Right atrium auricular region (tissue), 2 donors: ENCODE measurements around the gene ANKRD40. TPM values are rescaled to one million over a fixed set of nuclear protein-coding genes. Genes with fewer than 3 reads are reported as not detected.

ENCODE experiments used
- DNase-seq: peaks from one replicate; pipeline ENCODE4 v3.0.0-alpha.2; 2019; ENCODE audit warnings: low spot score
- H3K27ac ChIP-seq, 2 donors: fragments of 200-600 bp; sonication (generic); 1 replicate in 1 of 2; 2 replicates in 1 of 2; pipeline ENCODE4 v1.5.1; 2016 to 2019
- H3K27me3 ChIP-seq, 2 donors: fragments of 200-600 bp; sonication (generic); one replicate each; pipeline versions ENCODE4 v1.5.1 to v1.6.0; 2017 to 2019
- H3K36me3 ChIP-seq: fragments of 200-600 bp; sonication (generic); one replicate; pipeline ENCODE4 v1.5.1; 2016
- H3K4me1 ChIP-seq, 2 donors: fragments of 200-600 bp; sonication (generic); one replicate each; pipeline versions ENCODE4 v1.5.1 to v1.6.0; 2017 to 2019
- H3K4me3 ChIP-seq, 2 donors: fragments of 200-600 bp; sonication (generic); 1 replicate in 1 of 2; 2 replicates in 1 of 2; pipeline ENCODE4 v1.5.1; 2017 to 2019; ENCODE audit warnings: mild to moderate bottlenecking in 1 of 2, moderate library complexity in 1 of 2
- H3K9me3 ChIP-seq, 2 donors: fragments of 200-600 bp; sonication (generic); one replicate each; pipeline ENCODE4 v1.5.1; 2019
- CTCF ChIP-seq, 2 donors: fragments of 200-600 bp; sonication (generic); IDR thresholded peaks; one replicate each; pipeline ENCODE4 v1.5.1; 2019; ENCODE audit warnings: antibody characterized with exemption in 2 of 2
- total RNA-seq, 2 donors: library from RNA; depleted of rRNA; stranded (reverse); fragments of >200 nt; gene quantifications; one replicate each; pipeline ENCODE4 v1.1.0, GENCODE V29; 2016

ANKRD40 gene
- total RNA-seq, 2 donors from 2014 or later = 30.5 to 33.8 TPM

- DNase-seq = no peak
- Histone ChIP-seq H3K27ac (no peak overlapping the region), H3K9me3 (peaks cover 0 to 5% of the 10 kb centered on the region in 2 donors), H3K27me3 (no peaks in the 10 kb centered on the region), H3K4me3 (no peak overlapping the region), H3K36me3 (no peaks in the 10 kb centered on the region), H3K4me1 (no peaks in the 10 kb centered on the region)
- TF ChIP-seq CTCF (IDR thresholded peaks at IDR 0.05) = no peak
These were observed 58.4 kb downstream of the ANKRD40 start for GRCh38 chr17:50649042-50649908.

DNA sequence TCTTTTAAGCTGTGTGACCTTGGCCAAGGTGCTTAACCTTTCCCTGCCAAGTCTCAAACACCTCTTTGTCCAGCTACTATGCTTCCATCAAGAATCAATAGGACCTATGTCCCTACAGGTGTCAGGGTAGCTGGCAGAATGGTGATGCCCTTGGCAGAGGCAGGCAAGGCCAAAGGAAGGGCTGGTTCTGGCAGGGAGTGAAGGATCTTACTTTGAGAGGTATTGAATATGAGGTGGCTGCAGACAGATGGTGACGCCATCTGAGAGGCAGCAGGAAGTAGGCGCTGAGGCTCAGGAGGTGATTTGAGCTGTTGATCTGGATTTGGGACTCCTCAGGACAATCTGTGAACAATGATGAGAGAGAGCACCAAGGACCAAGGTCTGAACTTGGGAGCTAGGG is 60.5 kb downstream of the ANKRD40 start:
- H3K36me3 ChIP-seq = no peaks in the 10 kb centered on the region
- TF ChIP-seq CTCF (IDR thresholded peaks at IDR 0.05) = no peak
- no peaks in the 10 kb centered on the region for H3K27me3 ChIP-seq
- no peaks in the 10 kb centered on the region for H3K9me3 ChIP-seq
- H3K4me3 ChIP-seq = no peak overlapping the region
- H3K27ac ChIP-seq = no peak overlapping the region
- no peak for DNase-seq
- no peaks in the 10 kb centered on the region for H3K4me1 ChIP-seq

GRCh38 chr17:50645748-50646682 is 61.7 kb downstream of the ANKRD40 start:
- H3K27me3 ChIP-seq = no peaks in the 10 kb centered on the region
- H3K4me3 ChIP-seq = no peak overlapping the region
- no peak overlapping the region for H3K27ac ChIP-seq
- no peak for DNase-seq
- H3K4me1 ChIP-seq = peaks cover 0 to 6% of the 10 kb centered on the region in 2 donors
- H3K36me3 ChIP-seq = no peaks in the 10 kb centered on the region
- TF ChIP-seq CTCF (IDR thresholded peaks at IDR 0.05) = no peak
- H3K9me3 ChIP-seq = no peaks in the 10 kb centered on the region

Other genes starting within 250 kb of the ANKRD40 start
- gene CHAD, start 239.0 kb downstream of the ANKRD40 start, total RNA-seq = under 1 TPM in 1 of 2 donors, not detected in 1; 0.70 TPM
- 10 to 100 TPM; 19.1 to 19.3 TPM for gene RSAD1, start 229.1 kb downstream of the ANKRD40 start, total RNA-seq
- gene MYCBPAP, start 199.5 kb downstream of the ANKRD40 start, total RNA-seq = under 1 TPM; 0.16 to 0.19 TPM
- gene EPN3, start 175.2 kb downstream of the ANKRD40 start, total RNA-seq = 10 to 100 TPM in 1 of 2 donors, 1 to 10 TPM in 1; 4.5 to 13.3 TPM
- 10 to 100 TPM; 42.8 to 59.3 TPM for gene SPATA20, start 160.7 kb downstream of the ANKRD40 start, total RNA-seq
- 1 to 10 TPM; 4.3 to 6.2 TPM for gene CACNA1G, start 147.2 kb downstream of the ANKRD40 start, total RNA-seq
- 1 to 10 TPM; 1.4 to 4.5 TPM for gene ABCC3, start 73.0 kb downstream of the ANKRD40 start, total RNA-seq
- 10 to 100 TPM; 19.6 to 31.3 TPM for gene LUC7L3, start 11.7 kb upstream of the ANKRD40 start, total RNA-seq
- not detected for gene ANKRD40CL, start 59.6 kb upstream of the ANKRD40 start, total RNA-seq
- under 1 TPM; 0.26 to 0.31 TPM for gene WFIKKN2, start 127.7 kb upstream of the ANKRD40 start, total RNA-seq
- 10 to 100 TPM; 29.0 to 31.0 TPM for gene TOB1, start 158.4 kb upstream of the ANKRD40 start, total RNA-seq